Measurements from ENCODE around the gene CCNI2. TPM values are rescaled to one million over a fixed set of nuclear protein-coding genes. Genes with fewer than 3 reads are reported as not detected.

CCNI2 gene
- total and polyA plus RNA-seq, 9 of the 15 experiments (the other 6 are each of a cell fraction or from before 2014, with no cell fraction given) = 0.05 to 1.7 (median 0.81) TPM; not detected in 5

DNA sequence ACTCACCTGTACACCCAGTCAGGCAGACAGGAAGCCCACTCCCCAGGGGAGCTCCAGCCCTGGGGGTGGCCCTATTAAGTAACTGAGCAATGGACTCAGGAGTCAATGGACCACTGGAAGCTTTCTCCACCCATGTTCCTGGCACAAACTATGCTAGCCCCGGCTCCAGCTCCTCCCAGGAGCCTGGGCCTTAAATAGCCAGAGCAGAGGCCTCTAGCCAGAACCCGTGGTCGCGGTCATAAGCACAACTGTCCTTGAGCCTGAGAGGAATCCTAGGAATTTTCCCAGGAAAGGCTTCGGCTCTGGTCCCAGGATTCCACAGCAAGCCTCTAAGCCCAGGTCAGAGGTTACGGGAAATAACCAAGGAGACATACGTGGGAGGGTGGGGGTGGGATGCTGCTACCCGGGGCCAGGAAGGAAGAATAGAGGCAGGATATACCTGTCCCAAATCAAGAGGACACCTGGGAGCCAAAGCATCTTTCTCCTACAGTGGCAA is 24.3 kb downstream of the CCNI2 start:
- Histone ChIP-seq H3K36me3 (ENCODE audit: control insufficient read depth, insufficient read depth, low read length) (peaks cover 63% of the 10 kb centered on the region; the same call in 2 of the 3 replicates), H3K27ac (ENCODE audit: extremely low read depth, low read depth, low read length) (no peak overlapping the region), H3K4me1 (replicated peaks in 1 of 2; ENCODE audit: control insufficient read depth in 2 of 2, insufficient read depth in 2 of 2, low read length in 2 of 2) (peaks cover 34 to 41% of the 10 kb centered on the region in 2 experiments), H3K27me3 (ENCODE audit: control insufficient read depth in 2 of 2, insufficient read depth in 2 of 2, low read length in 2 of 2) (no peaks in the 10 kb centered on the region), H2AFZ (ENCODE audit: low read depth, low read length) (no peak overlapping the region), H3K79me2 (ENCODE audit: control insufficient read depth, insufficient read depth, low read length) (peaks cover 97% of the 10 kb centered on the region), H4K20me1 (replicated peaks; ENCODE audit: control insufficient read depth, insufficient read depth, low read length) (peaks cover 18% of the 10 kb centered on the region), H3K9me3 (replicated peaks; ENCODE audit: control insufficient read depth, insufficient read depth, low read depth, low read length) (no peaks in the 10 kb centered on the region), H3K4me3 (no peak overlapping the region), H3K4me2 (ENCODE audit: insufficient read depth, low read length) (no peak overlapping the region), H3K9ac (ENCODE audit: insufficient read depth in 1 of 2, low read depth in 2 of 2, low read length in 2 of 2) (peak overlapping the region in 1 of 2 experiments; percentile 56; a peak in 1 of 4 replicates), H3K9me1 (ENCODE audit: control insufficient read depth, insufficient read depth, low read length) (no peaks in the 10 kb centered on the region)
- intact Hi-C loops (cut with micrococcal nuclease) = no loop called here
- CTCF ChIA-PET (ENCODE audit: low intra/inter-chr PET ratio) = interaction anchor here (0.6 kb wide), 1 partner anchor 38 kb away, joined by 4 read pairs; no protein-coding TSS in a partner anchor
- no TSS peak for BruUV-seq (replicated peaks)
- in situ Hi-C loops (cut with MboI) = no loop called here
- no peak for DNase-seq (ENCODE audit: extremely low read depth in 1 of 4, low spot score in 3 of 4)
- POLR2A ChIA-PET = interaction anchor here (1.1 to 1.8 kb wide), 8 partner anchors 8 to 59 kb away, joined by 3 to 9 read pairs (median 5); partner anchors contain the start of gene SHROOM1
- 83% methylated on average over 6 of the region's 8 CpGs for WGBS (ENCODE audit: insufficient coverage, low coverage, missing lambda C conversion rate)
- no peak for FAIRE-seq
- no peak for ATAC-seq
- TF ChIP-seq NCOA6 (IDR thresholded peaks at IDR 0.05) (no peak), OTX1 (CRISPR knock-in tag; IDR thresholded peaks at IDR 0.05) (no peak), FOXA3 (CRISPR knock-in tag; conservative IDR thresholded peaks at IDR 0.05 in 1 of 2, IDR thresholded peaks at IDR 0.05 in 1 of 2) (no peak), BMI1 (IDR thresholded peaks at IDR 0.05; ENCODE audit: low read length) (no peak), ZNF263 (CRISPR knock-in tag; IDR thresholded peaks at IDR 0.05; ENCODE audit: borderline replicate concordance) (no peak), BCOR (IDR thresholded peaks at IDR 0.05) (no peak), STAG1 (CRISPR knock-in tag; IDR thresholded peaks at IDR 0.05; ENCODE audit: borderline replicate concordance) (no peak), PRPF4 (IDR thresholded peaks at IDR 0.05; ENCODE audit: insufficient read depth, low read depth, low read length, poor library complexity, severe bottlenecking) (no peak), EZH2 (IDR thresholded peaks at IDR 0.05; ENCODE audit: borderline replicate concordance, low read depth, low read length) (no peak)
- TF ChIP-seq, protein P1, sequence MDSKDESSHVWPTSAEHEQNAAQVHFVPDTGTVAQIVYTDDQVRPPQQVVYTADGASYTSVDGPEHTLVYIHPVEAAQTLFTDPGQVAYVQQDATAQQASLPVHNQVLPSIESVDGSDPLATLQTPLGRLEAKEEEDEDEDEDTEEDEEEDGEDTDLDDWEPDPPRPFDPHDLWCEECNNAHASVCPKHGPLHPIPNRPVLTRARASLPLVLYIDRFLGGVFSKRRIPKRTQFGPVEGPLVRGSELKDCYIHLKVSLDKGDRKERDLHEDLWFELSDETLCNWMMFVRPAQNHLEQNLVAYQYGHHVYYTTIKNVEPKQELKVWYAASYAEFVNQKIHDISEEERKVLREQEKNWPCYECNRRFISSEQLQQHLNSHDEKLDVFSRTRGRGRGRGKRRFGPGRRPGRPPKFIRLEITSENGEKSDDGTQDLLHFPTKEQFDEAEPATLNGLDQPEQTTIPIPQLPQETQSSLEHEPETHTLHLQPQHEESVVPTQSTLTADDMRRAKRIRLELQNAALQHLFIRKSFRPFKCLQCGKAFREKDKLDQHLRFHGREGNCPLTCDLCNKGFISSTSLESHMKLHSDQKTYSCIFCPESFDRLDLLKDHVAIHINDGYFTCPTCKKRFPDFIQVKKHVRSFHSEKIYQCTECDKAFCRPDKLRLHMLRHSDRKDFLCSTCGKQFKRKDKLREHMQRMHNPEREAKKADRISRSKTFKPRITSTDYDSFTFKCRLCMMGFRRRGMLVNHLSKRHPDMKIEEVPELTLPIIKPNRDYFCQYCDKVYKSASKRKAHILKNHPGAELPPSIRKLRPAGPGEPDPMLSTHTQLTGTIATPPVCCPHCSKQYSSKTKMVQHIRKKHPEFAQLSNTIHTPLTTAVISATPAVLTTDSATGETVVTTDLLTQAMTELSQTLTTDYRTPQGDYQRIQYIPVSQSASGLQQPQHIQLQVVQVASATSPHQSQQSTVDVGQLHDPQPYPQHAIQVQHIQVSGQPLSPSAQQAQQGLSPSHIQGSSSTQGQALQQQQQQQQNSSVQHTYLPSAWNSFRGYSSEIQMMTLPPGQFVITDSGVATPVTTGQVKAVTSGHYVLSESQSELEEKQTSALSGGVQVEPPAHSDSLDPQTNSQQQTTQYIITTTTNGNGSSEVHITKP (IDR thresholded peaks at IDR 0.05; ENCODE audit: partially characterized antibody) = no peak
- TF ChIP-seq, protein P2, sequence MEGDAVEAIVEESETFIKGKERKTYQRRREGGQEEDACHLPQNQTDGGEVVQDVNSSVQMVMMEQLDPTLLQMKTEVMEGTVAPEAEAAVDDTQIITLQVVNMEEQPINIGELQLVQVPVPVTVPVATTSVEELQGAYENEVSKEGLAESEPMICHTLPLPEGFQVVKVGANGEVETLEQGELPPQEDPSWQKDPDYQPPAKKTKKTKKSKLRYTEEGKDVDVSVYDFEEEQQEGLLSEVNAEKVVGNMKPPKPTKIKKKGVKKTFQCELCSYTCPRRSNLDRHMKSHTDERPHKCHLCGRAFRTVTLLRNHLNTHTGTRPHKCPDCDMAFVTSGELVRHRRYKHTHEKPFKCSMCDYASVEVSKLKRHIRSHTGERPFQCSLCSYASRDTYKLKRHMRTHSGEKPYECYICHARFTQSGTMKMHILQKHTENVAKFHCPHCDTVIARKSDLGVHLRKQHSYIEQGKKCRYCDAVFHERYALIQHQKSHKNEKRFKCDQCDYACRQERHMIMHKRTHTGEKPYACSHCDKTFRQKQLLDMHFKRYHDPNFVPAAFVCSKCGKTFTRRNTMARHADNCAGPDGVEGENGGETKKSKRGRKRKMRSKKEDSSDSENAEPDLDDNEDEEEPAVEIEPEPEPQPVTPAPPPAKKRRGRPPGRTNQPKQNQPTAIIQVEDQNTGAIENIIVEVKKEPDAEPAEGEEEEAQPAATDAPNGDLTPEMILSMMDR (IDR thresholded peaks at IDR 0.05 in 2 of 3, conservative IDR thresholded peaks at IDR 0.05 in 1 of 3; ENCODE audit: insufficient read depth in 2 of 3, low read depth in 1 of 3, low read length in 3 of 3) = no peak

All from K562 (cell line).